ENCODE data around the gene PKNOX2.

The PKNOX2 gene

GRCh38 chr11:125315079-125315740 is 150.7 kb downstream of the PKNOX2 start:
- in situ Hi-C loops (cut with HindIII; ENCODE audit: low pct_unique_long_range_greater_than_20kb, low sequenced_read_pairs), result no loop called here
- no peak for TF ChIP-seq JUND (IDR thresholded peaks at IDR 0.05; ENCODE audit: low read depth)
- DNase-seq (ENCODE audit: low read depth in 1 of 2, low spot score in 1 of 2), result no peak

- TF ChIP-seq JUND (IDR thresholded peaks at IDR 0.05; ENCODE audit: low read depth), result no peak
- no peak for DNase-seq (ENCODE audit: low read depth in 1 of 2, low spot score in 1 of 2)
- in situ Hi-C loops (cut with HindIII; ENCODE audit: low pct_unique_long_range_greater_than_20kb, low sequenced_read_pairs), result no loop called here
These were observed 152.9 kb downstream of the PKNOX2 start for GRCh38 chr11:125317416-125317815.

- DNase-seq (ENCODE audit: low read depth in 1 of 2, low spot score in 1 of 2), result no peak
- TF ChIP-seq JUND (IDR thresholded peaks at IDR 0.05; ENCODE audit: low read depth), result no peak
- in situ Hi-C loops (cut with HindIII; ENCODE audit: low pct_unique_long_range_greater_than_20kb, low sequenced_read_pairs), result no loop called here
These were observed 155.1 kb downstream of the PKNOX2 start for GRCh38 chr11:125319649-125320048.

- TF ChIP-seq JUND (IDR thresholded peaks at IDR 0.05; ENCODE audit: low read depth), result no peak
- no peak for DNase-seq (ENCODE audit: low read depth in 1 of 2, low spot score in 1 of 2)
- in situ Hi-C loops (cut with HindIII; ENCODE audit: low pct_unique_long_range_greater_than_20kb, low sequenced_read_pairs), result no loop called here
These were observed 156.0 kb downstream of the PKNOX2 start for GRCh38 chr11:125320347-125321076.

- no peak for TF ChIP-seq JUND (IDR thresholded peaks at IDR 0.05; ENCODE audit: low read depth)
- in situ Hi-C loops (cut with HindIII; ENCODE audit: low pct_unique_long_range_greater_than_20kb, low sequenced_read_pairs), result no loop called here
- no peak for DNase-seq (ENCODE audit: low read depth in 1 of 2, low spot score in 1 of 2)
These were observed 157.7 kb downstream of the PKNOX2 start for GRCh38 chr11:125322289-125322688.

GRCh38 chr11:125325196-125325595 is 160.6 kb downstream of the PKNOX2 start:
- DNase-seq (ENCODE audit: low read depth in 1 of 2, low spot score in 1 of 2), result no peak
- no peak for TF ChIP-seq JUND (IDR thresholded peaks at IDR 0.05; ENCODE audit: low read depth)
- in situ Hi-C loops (cut with HindIII; ENCODE audit: low pct_unique_long_range_greater_than_20kb, low sequenced_read_pairs), result no loop called here

GRCh38 chr11:125326126-125326525 is 161.6 kb downstream of the PKNOX2 start:
- no peak for DNase-seq (ENCODE audit: low read depth in 1 of 2, low spot score in 1 of 2)
- in situ Hi-C loops (cut with HindIII; ENCODE audit: low pct_unique_long_range_greater_than_20kb, low sequenced_read_pairs), result no loop called here
- TF ChIP-seq JUND (IDR thresholded peaks at IDR 0.05; ENCODE audit: low read depth), result no peak

- DNase-seq (ENCODE audit: low read depth in 1 of 2, low spot score in 1 of 2), result no peak
- TF ChIP-seq JUND (IDR thresholded peaks at IDR 0.05; ENCODE audit: low read depth), result no peak
- in situ Hi-C loops (cut with HindIII; ENCODE audit: low pct_unique_long_range_greater_than_20kb, low sequenced_read_pairs), result no loop called here
These were observed 163.1 kb downstream of the PKNOX2 start for GRCh38 chr11:125327518-125328224.

- in situ Hi-C loops (cut with HindIII; ENCODE audit: low pct_unique_long_range_greater_than_20kb, low sequenced_read_pairs), result no loop called here
- no peak for DNase-seq (ENCODE audit: low read depth in 1 of 2, low spot score in 1 of 2)
- TF ChIP-seq JUND (IDR thresholded peaks at IDR 0.05; ENCODE audit: low read depth), result no peak
These were observed 163.7 kb downstream of the PKNOX2 start for GRCh38 chr11:125328225-125328580.

GRCh38 chr11:125329786-125330185 is 165.2 kb downstream of the PKNOX2 start:
- DNase-seq (ENCODE audit: low read depth in 1 of 2, low spot score in 1 of 2), result no peak
- no peak for TF ChIP-seq JUND (IDR thresholded peaks at IDR 0.05; ENCODE audit: low read depth)
- in situ Hi-C loops (cut with HindIII; ENCODE audit: low pct_unique_long_range_greater_than_20kb, low sequenced_read_pairs), result no loop called here

- in situ Hi-C loops (cut with HindIII; ENCODE audit: low pct_unique_long_range_greater_than_20kb, low sequenced_read_pairs), result no loop called here
- TF ChIP-seq JUND (IDR thresholded peaks at IDR 0.05; ENCODE audit: low read depth), result no peak
- DNase-seq (ENCODE audit: low read depth in 1 of 2, low spot score in 1 of 2), result no peak
These were observed 166.1 kb downstream of the PKNOX2 start for GRCh38 chr11:125330462-125331325.

GRCh38 chr11:125331357-125332035 is 166.9 kb downstream of the PKNOX2 start:
- in situ Hi-C loops (cut with HindIII; ENCODE audit: low pct_unique_long_range_greater_than_20kb, low sequenced_read_pairs), result no loop called here
- no peak for DNase-seq (ENCODE audit: low read depth in 1 of 2, low spot score in 1 of 2)
- TF ChIP-seq JUND (IDR thresholded peaks at IDR 0.05; ENCODE audit: low read depth), result no peak
